CD14-positive monocyte (primary cell): Measurements from ENCODE around the gene MBD3. TPM values are rescaled to one million over a fixed set of nuclear protein-coding genes. Genes with fewer than 3 reads are reported as not detected.

Experiments used
- DNase-seq, 3 donors: peaks; one replicate each; pipeline ENCODE4 v3.0.0-alpha.2; 2011 to 2022
- H2AFZ ChIP-seq: 2 replicates; pipeline ENCODE4 v1.6.0; 2012; ENCODE audit warnings: mild to moderate bottlenecking, low read depth, low read length, inconsistent platforms; ENCODE audit not compliant: insufficient read depth, poor library complexity, severe bottlenecking
- H3K27ac ChIP-seq, 2 donors: 1 replicate in 1 of 2; 2 replicates in 1 of 2; pipeline ENCODE4 v1.5.1; 2012 to 2013; ENCODE audit warnings: low read length in 2 of 2, control low read depth in 1 of 2, inconsistent platforms in 1 of 2, low read depth in 1 of 2, mild to moderate bottlenecking in 1 of 2
- H3K27me3 ChIP-seq, 2 donors: one replicate each; pipeline versions ENCODE4 v1.6.0 to v1.6.1; 2011 to 2013; ENCODE audit warnings: low read length in 2 of 2; ENCODE audit not compliant: control insufficient read depth in 2 of 2, insufficient read depth in 2 of 2
- H3K36me3 ChIP-seq, 2 donors: replicated peaks in 1 of 2; 1 replicate in 1 of 2; 2 replicates in 1 of 2; pipeline versions ENCODE4 v1.5.1 to v1.6.1; 2012 to 2013; ENCODE audit warnings: low read length in 2 of 2, control low read depth in 1 of 2, inconsistent platforms in 1 of 2, mild to moderate bottlenecking in 1 of 2; ENCODE audit not compliant: insufficient read depth in 2 of 2, control insufficient read depth in 1 of 2
- H3K4me1 ChIP-seq, 2 donors: 1 replicate in 1 of 2; 2 replicates in 1 of 2; pipeline versions ENCODE4 v1.5.1 to v1.6.1; 2012 to 2013; ENCODE audit warnings: low read length in 2 of 2, control low read depth in 1 of 2, inconsistent platforms in 1 of 2, mild to moderate bottlenecking in 1 of 2, moderate library complexity in 1 of 2; ENCODE audit not compliant: insufficient read depth in 2 of 2, control insufficient read depth in 1 of 2
- H3K4me2 ChIP-seq: replicated peaks from 2 replicates; pipeline ENCODE3; 2012; ENCODE audit warnings: low read length, moderate library complexity, mild to moderate bottlenecking; ENCODE audit not compliant: poor library complexity, severe bottlenecking; ENCODE audit errors: extremely low read depth
- H3K4me3 ChIP-seq, 3 experiments: fragments of 200-600 bp in 1 of 3; sonication (generic) in 1 of 3; replicated peaks in 1 of 3; 1 replicate in 2 of 3; 2 replicates in 1 of 3; pipeline ENCODE4 v1.5.1; 2011 to 2013; ENCODE audit warnings: low read length in 3 of 3, mild to moderate bottlenecking in 3 of 3, control low read depth in 2 of 3, low read depth in 2 of 3, inconsistent platforms in 1 of 3, moderate library complexity in 1 of 3
- H3K79me2 ChIP-seq: 2 replicates; pipeline ENCODE4 v1.6.0; 2012; ENCODE audit warnings: mild to moderate bottlenecking, control low read depth, inconsistent platforms, low read length, moderate library complexity; ENCODE audit not compliant: insufficient read depth
- H3K9ac ChIP-seq: 2 replicates; pipeline ENCODE4 v1.6.0; 2017; ENCODE audit warnings: low read length, mild to moderate bottlenecking; ENCODE audit not compliant: insufficient read depth, poor library complexity, severe bottlenecking
- H3K9me3 ChIP-seq, 2 donors: replicated peaks in 1 of 2; 1 replicate in 1 of 2; 2 replicates in 1 of 2; pipeline versions ENCODE4 v1.5.1 to v1.6.1; 2012 to 2013; ENCODE audit warnings: low read length in 2 of 2, control low read depth in 1 of 2; ENCODE audit not compliant: control insufficient read depth in 1 of 2, insufficient read depth in 1 of 2
- H4K20me1 ChIP-seq: 2 replicates; pipeline ENCODE4 v1.6.0; 2012; ENCODE audit warnings: mild to moderate bottlenecking, low read length, control low read depth, moderate library complexity; ENCODE audit not compliant: insufficient read depth
- H3K27ac Mint-ChIP-seq, 7 donors: one replicate each; pipeline ENCODE4 v1.8.0; 2020; ENCODE audit warnings: mild to moderate bottlenecking in 7 of 7, mixed read lengths in 7 of 7, moderate library complexity in 6 of 7, inconsistent platforms in 2 of 7
- H3K27me3 Mint-ChIP-seq, 3 donors: one replicate each; pipeline ENCODE4 v1.8.0; 2021 to 2022; ENCODE audit warnings: low read depth in 3 of 3, mild to moderate bottlenecking in 3 of 3, mixed read lengths in 3 of 3, moderate library complexity in 3 of 3, inconsistent platforms in 1 of 3
- H3K36me3 Mint-ChIP-seq, 2 donors: one replicate each; pipeline ENCODE4 v1.8.0; 2020; ENCODE audit warnings: mixed read lengths in 2 of 2, inconsistent platforms in 1 of 2, mild to moderate bottlenecking in 1 of 2
- H3K4me1 Mint-ChIP-seq: one replicate; pipeline ENCODE4 v1.8.0; 2020; ENCODE audit warnings: mild to moderate bottlenecking, mixed read lengths
- H3K4me3 Mint-ChIP-seq, 2 donors: one replicate each; pipeline ENCODE4 v1.8.0; 2020; ENCODE audit warnings: mild to moderate bottlenecking in 2 of 2, mixed read lengths in 2 of 2, moderate library complexity in 1 of 2
- H3K9me3 Mint-ChIP-seq, 7 donors: one replicate each; pipeline ENCODE4 v1.8.0; 2020 to 2022; ENCODE audit warnings: mixed read lengths in 7 of 7, mild to moderate bottlenecking in 6 of 7, moderate library complexity in 6 of 7, inconsistent platforms in 2 of 7
- CTCF ChIP-seq: fragments of 200-600 bp; IDR thresholded peaks from one replicate; pipeline ENCODE4 v1.8.0; 2022; ENCODE audit warnings: antibody characterized with exemption, mild to moderate bottlenecking
- WGBS: methylation state at CpG from one replicate; pipeline ENCODE4 v1.1.5; 2013; ENCODE audit warnings: missing lambda C conversion rate; ENCODE audit not compliant: insufficient coverage; 5-methylcytosine and 5-hydroxymethylcytosine counted together
- intact Hi-C, 2 donors: fragments of 100-400 bp; cut with micrococcal nuclease; formaldehyde crosslinking; loops; one replicate each; pipeline versions ENCODE4 v1.15.0 to v1.15.1; 2023
- polyA plus RNA-seq, 3 donors: library from polyadenylated mRNA; depleted of rRNA in 1 of 3; unstranded in 2 of 3; stranded (reverse) in 1 of 3; fragments of 300-500 nt in 2 of 3; fragments of >200 nt in 1 of 3; fragmentation: Illumina TruSeq in 2 of 3; gene quantifications; 1 replicate in 2 of 3; 2 replicates in 1 of 3; pipeline ENCODE4 v1.2.3, GENCODE V29; 2012 to 2021

Gene MBD3
- polyA plus RNA-seq, 3 donors = 2.6 to 35.3 (median 4.9) TPM

GRCh38 chr19:1616875-1617274 is 24.2 kb upstream of the MBD3 start:
- H3K4me3 Mint-ChIP-seq = no peak overlapping the region

GRCh38 chr19:1616396-1616795 is 23.7 kb upstream of the MBD3 start:
- intact Hi-C loops = no loop called here
- peaks cover 0 to 2% (median 0%) of the 10 kb centered on the region in 3 donors for H3K27me3 Mint-ChIP-seq
- DNase-seq = no peak
- Histone ChIP-seq H3K9ac (no peak overlapping the region), H2AFZ (no peak overlapping the region), H3K27me3 (no peaks in the 10 kb centered on the region), H3K4me3 (no peak overlapping the region), H3K4me1 (no peaks in the 10 kb centered on the region), H3K4me2 (no peak overlapping the region), H3K27ac (no peak overlapping the region), H3K9me3 (no peaks in the 10 kb centered on the region), H3K36me3 (peaks cover 64 to 65% of the 10 kb centered on the region in 2 donors), H4K20me1 (no peaks in the 10 kb centered on the region), H3K79me2 (no peaks in the 10 kb centered on the region)
- H3K36me3 Mint-ChIP-seq = peaks cover 42 to 90% of the 10 kb centered on the region in 2 donors
- no peaks in the 10 kb centered on the region for H3K9me3 Mint-ChIP-seq
- no peak overlapping the region for H3K4me3 Mint-ChIP-seq
- H3K4me1 Mint-ChIP-seq = peaks cover 2% of the 10 kb centered on the region
- no peak for TF ChIP-seq CTCF
- WGBS = 82% methylated on average over 6 of the region's 8 CpGs
- peak overlapping the region in 3 of 7 donors; percentile 17 to 25 (median 24) for H3K27ac Mint-ChIP-seq

More at GRCh38 chr19:1616875-1617274, 24.2 kb upstream of the MBD3 start:
- H3K4me3 ChIP-seq = no peak overlapping the region
- no peaks in the 10 kb centered on the region for H3K27me3 ChIP-seq
- Mint-ChIP-seq H3K4me1 (peaks cover 2% of the 10 kb centered on the region), H3K36me3 (peaks cover 39 to 86% of the 10 kb centered on the region in 2 donors), H3K27ac (peak overlapping the region in 3 of 7 donors; percentile 1 to 25 (median 24)), H3K9me3 (no peaks in the 10 kb centered on the region), H3K27me3 (peaks cover 0 to 2% (median 0%) of the 10 kb centered on the region in 3 donors)
- 100% methylated on average over 1 of the region's 4 CpGs for WGBS
- no peak overlapping the region for H3K9ac ChIP-seq
- no peaks in the 10 kb centered on the region for H4K20me1 ChIP-seq
- TF ChIP-seq CTCF = no peak
- no peaks in the 10 kb centered on the region for H3K9me3 ChIP-seq
- no peaks in the 10 kb centered on the region for H3K4me1 ChIP-seq
- no peaks in the 10 kb centered on the region for H3K79me2 ChIP-seq
- H3K36me3 ChIP-seq = peaks cover 61 to 63% of the 10 kb centered on the region in 2 donors
- H3K4me2 ChIP-seq = no peak overlapping the region
- no peak overlapping the region for H3K27ac ChIP-seq
- intact Hi-C loops = no loop called here
- no peak overlapping the region for H2AFZ ChIP-seq
- DNase-seq = no peak
